Progenitor cell of endocrine pancreas (in vitro differentiated cells): ENCODE measurements around the gene FDXACB1. TPM values are rescaled to one million over a fixed set of nuclear protein-coding genes. Genes with fewer than 3 reads are reported as not detected.

Experiments
- DNase-seq: peaks from one replicate; pipeline ENCODE4 v3.0.0; 2021; ENCODE audit warnings: low spot score; ENCODE audit not compliant: unreplicated experiment
- H3K27ac Mint-ChIP-seq: 2 replicates; pipeline ENCODE4 v1.8.0; 2021; ENCODE audit warnings: mild to moderate bottlenecking, moderate library complexity, mixed read lengths
- H3K27me3 Mint-ChIP-seq: 2 replicates; pipeline ENCODE4 v1.8.0; 2021; ENCODE audit warnings: mixed read lengths
- H3K36me3 Mint-ChIP-seq: 2 replicates; pipeline ENCODE4 v1.8.0; 2022; ENCODE audit warnings: mixed read lengths; ENCODE audit not compliant: insufficient read depth
- H3K4me1 Mint-ChIP-seq: 2 replicates; pipeline ENCODE4 v1.8.0; 2021; ENCODE audit warnings: low read depth, mixed read lengths
- H3K4me3 Mint-ChIP-seq: 2 replicates; pipeline ENCODE4 v1.8.0; 2021; ENCODE audit warnings: low read depth, mild to moderate bottlenecking, moderate library complexity, mixed read lengths
- H3K9me3 Mint-ChIP-seq: 2 replicates; pipeline ENCODE4 v1.8.0; 2021; ENCODE audit warnings: low read depth, mixed read lengths
- CTCF ChIP-seq: fragments of 200-600 bp; sonication (generic); IDR thresholded peaks from one replicate; pipeline ENCODE4 v1.5.0; 2021; ENCODE audit warnings: antibody characterized with exemption, mild to moderate bottlenecking; ENCODE audit not compliant: unreplicated experiment
- total RNA-seq: library from RNA; stranded (reverse); gene quantifications from 2 replicates; pipeline ENCODE4 v1.2.1, GENCODE V29; 2021

The FDXACB1 gene
- total RNA-seq, 1 donor from 2014 or later = 3.0 TPM

GRCh38 chr11:111841370-111842053 is 37.5 kb downstream of the FDXACB1 start:
- Mint-ChIP-seq H3K4me3 (no peak overlapping the region), H3K9me3 (no peaks in the 10 kb centered on the region), H3K27ac (no peak overlapping the region), H3K4me1 (peaks cover 10% of the 10 kb centered on the region), H3K27me3 (no peaks in the 10 kb centered on the region), H3K36me3 (peaks cover 9% of the 10 kb centered on the region)
- TF ChIP-seq CTCF = peak; percentile 90
- DNase-seq = peak; percentile 75

- no peak for DNase-seq
- H3K9me3 Mint-ChIP-seq = no peaks in the 10 kb centered on the region
- H3K4me1 Mint-ChIP-seq = peaks cover 10% of the 10 kb centered on the region
- H3K36me3 Mint-ChIP-seq = peaks cover 14% of the 10 kb centered on the region
- no peak for TF ChIP-seq CTCF
- H3K4me3 Mint-ChIP-seq = no peak overlapping the region
- no peaks in the 10 kb centered on the region for H3K27me3 Mint-ChIP-seq
- H3K27ac Mint-ChIP-seq = no peak overlapping the region
Observed at GRCh38 chr11:111840143-111840542, 38.8 kb downstream of the FDXACB1 start.

GRCh38 chr11:111838054-111838453 is 40.9 kb downstream of the FDXACB1 start:
- Mint-ChIP-seq H3K27ac (no peak overlapping the region), H3K9me3 (no peaks in the 10 kb centered on the region), H3K4me1 (peaks cover 10% of the 10 kb centered on the region), H3K36me3 (peaks cover 8% of the 10 kb centered on the region), H3K4me3 (no peak overlapping the region), H3K27me3 (no peaks in the 10 kb centered on the region)
- TF ChIP-seq CTCF = no peak
- DNase-seq = no peak

- Mint-ChIP-seq H3K36me3 (peaks cover 8% of the 10 kb centered on the region), H3K27ac (no peak overlapping the region), H3K9me3 (no peaks in the 10 kb centered on the region), H3K27me3 (no peaks in the 10 kb centered on the region), H3K4me3 (no peak overlapping the region), H3K4me1 (peaks cover 10% of the 10 kb centered on the region)
- no peak for DNase-seq
- no peak for TF ChIP-seq CTCF
Observed at GRCh38 chr11:111837366-111837891, 41.5 kb downstream of the FDXACB1 start.

GRCh38 chr11:111836721-111837120 is 42.2 kb downstream of the FDXACB1 start:
- Mint-ChIP-seq H3K4me3 (no peak overlapping the region), H3K27ac (no peak overlapping the region), H3K9me3 (no peaks in the 10 kb centered on the region), H3K4me1 (peaks cover 10% of the 10 kb centered on the region), H3K36me3 (peaks cover 8% of the 10 kb centered on the region), H3K27me3 (no peaks in the 10 kb centered on the region)
- TF ChIP-seq CTCF = no peak
- no peak for DNase-seq
